Activated CD4-positive, alpha-beta T cell treated with anti-CD3 and anti-CD28 coated beads, Interleukin-2, amount 50 U/mL, for 16 hours (primary cell): ENCODE results near the gene GATAD1.
A peak's percentile ranks its signal among the peaks of the same experiment; 100 is the strongest.
"Not testable (repeated sequence)": the region's sequence is repeated elsewhere in the genome, so short reads cannot be mapped to it uniquely, and the experiment has no call there.

Experiments used
- DNase-seq: peaks from one replicate; pipeline ENCODE4 v3.0.0-alpha.2; 2020

GATAD1 gene, protein sequence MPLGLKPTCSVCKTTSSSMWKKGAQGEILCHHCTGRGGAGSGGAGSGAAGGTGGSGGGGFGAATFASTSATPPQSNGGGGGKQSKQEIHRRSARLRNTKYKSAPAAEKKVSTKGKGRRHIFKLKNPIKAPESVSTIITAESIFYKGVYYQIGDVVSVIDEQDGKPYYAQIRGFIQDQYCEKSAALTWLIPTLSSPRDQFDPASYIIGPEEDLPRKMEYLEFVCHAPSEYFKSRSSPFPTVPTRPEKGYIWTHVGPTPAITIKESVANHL

DNA sequence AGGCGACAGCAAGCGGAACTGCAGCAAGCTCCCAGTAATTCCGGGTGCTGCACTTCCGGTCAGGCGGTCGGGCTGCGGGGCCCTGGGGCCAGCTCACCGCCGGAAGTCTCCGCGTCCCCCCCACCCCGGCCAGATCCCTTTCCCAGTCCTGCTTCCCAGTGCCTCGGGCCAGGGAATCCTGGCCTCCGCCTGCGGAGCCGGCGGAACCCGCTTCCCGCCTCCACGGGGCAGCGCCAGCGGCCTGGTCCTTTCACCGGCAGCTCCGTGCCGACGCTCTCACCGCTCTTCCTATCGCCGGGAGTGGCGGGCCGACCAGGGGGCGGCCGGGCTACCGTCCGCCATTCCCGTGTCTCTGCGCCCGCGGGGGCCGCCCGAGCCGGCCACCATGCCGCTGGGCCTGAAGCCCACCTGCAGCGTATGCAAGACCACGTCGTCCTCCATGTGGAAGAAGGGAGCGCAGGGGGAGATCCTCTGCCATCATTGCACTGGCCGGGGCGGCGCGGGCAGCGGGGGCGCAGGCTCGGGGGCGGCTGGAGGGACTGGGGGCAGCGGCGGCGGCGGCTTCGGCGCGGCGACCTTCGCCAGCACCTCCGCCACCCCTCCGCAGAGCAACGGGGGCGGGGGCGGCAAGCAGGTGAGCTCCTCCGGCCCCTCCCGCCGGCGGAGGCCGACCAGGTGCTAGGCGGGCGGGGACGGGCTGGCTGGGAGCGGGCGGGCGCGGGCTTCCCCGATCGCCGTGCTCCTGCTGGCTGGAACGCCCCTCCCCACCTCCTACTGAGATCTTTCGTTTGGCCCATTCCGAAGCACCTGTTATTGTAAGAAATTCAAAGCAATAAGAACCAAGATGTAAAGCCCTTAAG is at the start of gene GATAD1:
Gene GATAD1 (plus strand): TSS at position 138 of the 860 bp plus-strand sequence. CDS start 248 bp downstream, at position 386.
- peak; percentile 91 for DNase-seq

DNA sequence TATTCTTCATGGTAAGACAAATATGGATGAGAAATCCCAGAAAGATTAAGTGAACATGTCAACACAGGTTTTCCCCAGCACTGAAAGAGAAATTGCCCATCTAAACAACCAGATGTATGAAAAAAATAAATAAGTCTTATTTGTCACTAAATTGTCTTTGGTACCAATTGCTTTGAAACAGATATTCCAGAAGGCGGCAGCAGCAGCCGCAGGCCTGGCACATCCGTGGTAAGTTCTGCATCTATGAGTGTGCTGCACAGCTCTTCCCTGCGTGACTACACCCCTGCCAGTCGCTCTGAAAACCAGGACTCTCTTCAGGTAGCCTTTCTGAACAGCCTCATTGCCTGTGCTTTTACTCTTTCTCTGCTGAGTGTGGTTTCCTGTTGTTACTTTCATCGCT is 49.7 kb upstream of the GATAD1 start:
- DNase-seq, result no peak

DNA sequence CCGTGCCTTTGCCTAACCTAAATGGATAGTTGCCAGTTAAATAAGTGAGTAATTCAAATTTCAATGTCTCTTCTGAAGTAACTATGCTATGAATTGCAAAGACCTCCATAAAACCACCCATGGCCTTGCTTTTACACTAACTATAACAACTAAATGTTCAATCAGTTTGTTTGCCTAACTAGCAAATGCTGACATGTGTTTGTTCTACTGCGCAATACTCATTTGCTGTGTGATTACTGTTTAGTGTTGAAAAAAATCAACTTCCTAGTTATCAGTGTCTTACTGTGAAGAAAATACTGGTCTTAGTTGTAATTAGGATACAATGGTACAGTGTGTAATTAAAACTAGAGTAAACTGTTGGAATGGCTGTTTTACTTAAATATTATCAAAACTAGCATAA is 47.3 kb upstream of the GATAD1 start:
- no peak for DNase-seq

DNA sequence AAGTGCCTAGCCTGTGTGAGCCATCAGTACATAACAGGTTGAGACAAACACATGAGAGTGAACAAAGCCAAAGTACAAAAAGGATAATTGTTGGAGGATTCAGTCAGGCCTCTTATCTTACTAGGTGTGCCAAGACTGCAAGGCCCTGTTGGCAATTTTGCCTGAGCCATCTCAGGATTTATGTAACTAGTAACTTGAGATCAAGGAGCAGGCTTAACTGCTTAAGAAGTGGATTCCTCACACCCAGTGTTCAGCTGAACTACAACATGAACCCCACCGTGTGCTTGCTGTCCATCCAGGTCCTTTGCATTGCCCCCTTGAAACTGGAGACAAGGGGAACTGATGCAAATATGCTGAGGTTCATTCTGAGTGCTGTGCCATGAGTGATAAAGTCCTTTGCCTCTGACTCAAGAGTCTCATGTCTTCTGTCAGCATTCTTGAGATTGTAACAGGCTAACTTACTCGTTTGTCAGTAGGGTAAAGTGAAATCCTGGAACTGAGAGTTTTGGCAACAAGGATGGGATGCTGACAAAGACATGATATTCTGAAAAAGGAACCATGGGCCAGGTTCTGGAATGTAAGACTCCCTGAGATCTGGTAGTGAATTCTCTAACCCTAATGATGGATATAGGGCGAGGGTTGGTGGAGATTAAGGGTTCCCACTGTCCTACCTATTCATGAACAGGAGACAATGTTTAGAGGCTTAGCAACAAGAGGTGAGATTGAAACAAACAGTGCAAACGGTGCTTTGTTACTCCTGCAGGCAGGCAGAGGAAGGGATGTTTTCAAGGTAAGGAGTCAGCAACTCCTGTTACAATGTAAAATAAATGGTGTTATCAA is 44.1 kb upstream of the GATAD1 start:
- DNase-seq, result no peak

DNA sequence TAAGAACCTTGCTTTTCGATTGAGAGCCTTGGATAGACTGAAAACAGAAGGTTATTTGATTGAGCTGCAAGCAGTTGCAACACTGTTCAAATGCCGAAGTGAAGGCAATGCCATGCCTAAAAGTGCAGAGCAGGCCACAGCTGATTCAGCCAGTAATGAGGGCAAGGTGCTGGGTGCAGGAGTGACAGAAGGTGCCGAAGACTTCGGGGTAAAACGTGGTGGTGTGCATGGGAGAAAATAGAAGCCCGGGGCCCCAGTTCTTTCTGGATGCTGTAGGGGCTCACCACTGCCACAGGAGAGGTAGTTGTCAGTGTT is 43.6 kb upstream of the GATAD1 start:
- no peak for DNase-seq

DNA sequence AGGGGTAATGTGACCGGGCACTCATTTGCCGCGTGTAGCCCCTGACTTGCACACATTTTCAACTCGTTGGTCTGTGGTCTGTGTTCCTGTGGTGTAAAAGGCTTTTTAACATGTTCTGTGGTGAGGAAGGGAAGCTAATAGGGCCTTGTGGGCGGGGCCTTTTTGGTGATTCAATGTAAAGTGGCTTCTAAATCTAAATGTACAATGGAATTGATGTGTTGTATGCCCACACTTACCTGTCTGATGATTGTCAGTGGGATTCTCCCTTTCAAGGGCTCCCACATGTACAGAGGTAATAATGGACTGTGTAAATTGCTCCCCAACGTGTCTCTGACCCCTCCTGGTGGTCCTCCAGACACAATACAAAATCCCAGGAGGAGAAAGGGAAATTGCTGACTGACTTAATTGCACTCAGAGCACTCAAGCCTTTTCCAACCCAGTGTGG is 43.1 kb upstream of the GATAD1 start:
- peak; percentile 22 for DNase-seq

DNA sequence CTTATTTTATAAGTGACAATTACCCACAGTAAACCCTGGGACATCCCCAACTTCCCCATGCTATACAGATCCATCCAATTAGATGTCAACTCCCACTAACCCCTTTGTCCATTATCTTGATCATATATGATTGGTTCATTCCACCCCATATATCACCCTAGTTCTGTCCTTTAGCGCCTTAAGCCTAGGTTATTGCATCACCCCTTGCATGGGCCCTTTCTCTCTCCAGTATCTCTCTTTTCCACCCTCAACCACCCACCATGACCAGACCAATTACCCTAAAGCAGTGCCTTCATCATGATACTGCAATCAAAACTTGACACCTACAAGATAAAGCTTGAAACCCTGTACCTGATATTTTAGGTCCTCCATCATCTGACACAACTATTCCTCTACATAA is 37.9 kb upstream of the GATAD1 start:
- DNase-seq, result no peak

DNA sequence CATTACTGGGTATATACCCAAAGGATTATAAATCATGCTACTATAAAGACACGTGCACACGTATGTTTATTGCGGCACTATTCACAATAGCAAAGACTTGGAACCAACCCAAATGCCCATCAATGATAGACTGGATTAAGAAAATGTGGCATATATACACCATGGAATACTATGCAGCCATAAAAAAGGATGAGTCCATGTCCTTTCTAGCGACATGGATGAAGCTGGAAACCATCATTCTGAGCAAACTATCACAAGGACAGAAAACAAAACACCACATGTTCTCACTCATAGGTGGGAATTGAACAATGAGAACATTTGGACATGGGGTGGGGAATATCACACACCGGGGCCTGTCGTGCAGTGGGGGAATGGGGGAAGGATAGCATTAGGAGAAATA is 37.1 kb upstream of the GATAD1 start:
- not testable (repeated sequence) for DNase-seq

DNA sequence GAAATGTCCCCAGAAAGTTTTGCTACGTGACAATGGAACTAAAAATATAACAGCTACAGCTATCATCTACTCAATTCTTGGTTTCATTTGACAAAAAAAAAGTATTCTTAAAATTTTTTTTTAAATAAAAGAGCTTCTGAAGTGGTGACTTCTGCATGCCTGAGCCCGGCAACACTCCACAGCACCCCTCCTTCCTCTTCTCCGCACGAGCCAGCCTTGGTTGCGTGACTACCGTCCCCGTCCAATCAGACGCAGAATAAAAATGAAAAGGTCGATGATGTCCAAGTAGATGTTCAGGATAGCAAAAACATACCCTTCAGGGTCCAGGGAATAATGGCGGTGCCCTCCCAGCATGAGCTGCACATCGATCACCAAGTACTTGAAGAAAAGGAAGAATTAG is 34.5 kb upstream of the GATAD1 start:
- DNase-seq, result no peak

DNA sequence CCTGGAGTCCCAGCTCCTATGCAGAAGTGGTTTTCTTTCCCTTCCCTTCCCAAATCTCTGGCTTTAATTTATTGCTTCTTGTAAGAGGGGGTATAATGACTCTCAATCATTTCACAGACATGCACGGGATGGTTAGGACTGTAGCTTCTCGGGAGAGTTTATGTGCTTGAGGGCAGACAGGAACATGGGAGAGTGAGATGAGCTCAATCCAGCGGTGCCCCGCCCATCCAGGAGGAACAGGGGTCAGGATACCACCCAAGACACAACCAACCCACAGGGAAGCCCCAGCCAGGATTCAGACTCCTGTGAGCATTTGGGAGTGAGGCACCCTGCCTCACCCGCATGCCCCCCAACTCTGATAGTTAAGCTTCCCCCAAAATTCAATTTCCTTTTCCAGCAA is 33.7 kb upstream of the GATAD1 start:
- no peak for DNase-seq

DNA sequence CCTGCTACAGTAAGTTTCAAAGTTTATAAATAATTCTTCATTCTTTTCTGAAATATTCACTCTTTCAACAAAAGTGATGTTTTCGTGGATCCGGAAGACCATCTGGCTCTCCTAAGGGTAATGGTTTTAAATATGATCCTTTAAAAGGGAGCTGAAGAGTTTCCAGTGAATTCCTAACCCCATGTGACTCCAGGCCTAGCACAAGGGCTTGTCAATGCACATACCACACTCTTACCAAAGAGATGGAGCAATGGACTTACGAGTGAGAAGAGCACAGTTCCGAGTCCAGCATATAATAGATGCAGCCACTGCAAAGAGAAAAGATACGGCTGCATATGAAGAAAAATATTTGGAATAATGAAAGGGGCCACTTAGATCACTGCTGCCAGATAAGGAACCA is 32.1 kb upstream of the GATAD1 start:
- no peak for DNase-seq

DNA sequence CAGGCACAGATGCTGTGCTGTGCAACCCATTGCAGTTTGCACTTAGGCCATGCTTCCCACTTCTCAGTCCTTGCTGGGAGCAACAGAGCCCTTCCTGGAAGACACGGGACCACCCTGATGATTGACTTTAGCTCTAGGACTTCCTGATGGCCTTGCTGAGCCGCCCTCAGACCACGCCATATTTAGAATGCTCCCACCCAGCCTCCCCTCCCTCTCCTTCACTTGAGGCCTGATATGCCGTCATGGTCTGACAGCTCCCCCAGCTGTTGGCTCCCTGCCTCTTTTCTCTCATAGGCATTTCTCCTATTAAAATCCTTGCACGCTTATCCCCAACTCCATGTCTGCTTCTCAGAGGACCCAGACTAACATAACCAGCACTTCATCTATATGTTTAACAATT is 29.4 kb upstream of the GATAD1 start:
- no peak for DNase-seq

DNA sequence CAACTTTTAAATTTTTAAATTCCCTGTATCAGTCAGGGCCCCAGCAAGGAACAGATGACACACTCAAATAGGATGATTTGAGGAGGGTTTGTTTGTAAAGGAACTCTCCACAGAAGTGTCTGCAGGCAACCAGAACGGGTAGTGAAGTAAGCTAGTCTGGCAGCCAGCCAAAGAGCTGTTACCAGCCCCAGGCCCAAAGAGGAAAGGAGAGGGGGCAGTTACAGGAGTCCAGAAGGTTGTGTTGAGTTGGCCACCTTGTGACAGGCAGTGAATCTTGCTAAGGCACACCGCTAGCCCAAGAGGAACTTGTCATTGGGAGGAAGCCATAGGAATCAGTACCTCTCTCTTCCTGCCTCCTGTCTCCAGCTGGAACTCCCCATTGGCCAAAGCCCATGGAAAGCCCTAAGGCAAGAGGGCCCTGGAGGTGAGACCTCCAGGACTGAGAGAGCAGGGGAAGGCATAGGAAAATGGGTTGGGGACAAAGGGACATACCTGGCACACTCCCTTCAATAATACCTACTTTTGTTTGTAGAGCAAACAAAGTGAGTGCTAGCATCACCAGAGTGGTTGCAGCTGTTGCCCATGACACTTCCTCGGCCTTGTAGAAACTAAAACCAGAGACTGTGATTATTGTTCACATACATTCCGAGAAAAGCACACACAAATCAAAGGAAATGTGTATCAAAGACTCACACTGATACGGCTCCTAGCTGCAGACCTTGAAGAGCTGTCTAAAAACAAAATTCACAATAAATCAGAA is 25.4 kb upstream of the GATAD1 start:
- no peak for DNase-seq

DNA sequence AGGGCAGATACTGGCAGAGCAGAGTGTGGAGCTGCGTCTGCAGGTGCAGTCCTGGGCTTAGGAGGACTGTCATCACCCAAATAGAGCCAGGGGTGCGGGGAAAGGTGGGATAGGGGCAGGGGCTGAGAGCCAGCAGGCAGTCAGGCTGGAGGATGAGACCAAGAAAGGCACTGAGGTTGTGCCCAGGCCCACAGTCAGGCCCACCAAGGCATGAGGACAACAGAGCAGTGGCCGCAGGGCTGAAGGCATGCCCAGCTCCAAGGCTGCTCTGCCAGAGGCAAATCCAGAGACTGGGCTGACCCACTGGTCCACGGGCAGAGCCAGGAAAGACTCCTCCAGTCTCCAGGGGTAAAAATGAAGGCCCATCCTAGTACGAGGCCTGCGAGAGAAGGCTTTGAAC is 24.4 kb upstream of the GATAD1 start:
- DNase-seq, result no peak

DNA sequence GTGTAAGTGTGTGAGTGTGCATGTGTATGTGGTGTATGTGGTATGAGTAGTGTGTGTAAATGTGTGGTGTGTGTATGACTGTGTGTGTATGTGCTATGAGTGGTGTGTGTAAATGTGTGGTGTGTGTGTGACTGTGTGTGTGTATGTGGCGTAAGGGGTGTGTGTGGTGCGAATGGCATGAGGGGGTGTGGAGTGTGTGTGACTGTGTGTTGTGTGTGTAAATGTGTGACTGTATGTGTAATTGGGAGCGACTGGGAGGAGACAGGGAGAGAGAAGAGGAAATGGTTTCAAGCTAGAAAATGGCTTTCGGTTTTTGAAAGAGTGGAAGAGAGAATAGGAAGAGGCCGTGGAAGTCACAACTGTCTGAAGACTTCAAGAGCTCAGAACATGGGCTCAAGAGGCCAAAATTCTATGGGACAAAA is 23.6 kb upstream of the GATAD1 start:
- peak; percentile 9 for DNase-seq

DNA sequence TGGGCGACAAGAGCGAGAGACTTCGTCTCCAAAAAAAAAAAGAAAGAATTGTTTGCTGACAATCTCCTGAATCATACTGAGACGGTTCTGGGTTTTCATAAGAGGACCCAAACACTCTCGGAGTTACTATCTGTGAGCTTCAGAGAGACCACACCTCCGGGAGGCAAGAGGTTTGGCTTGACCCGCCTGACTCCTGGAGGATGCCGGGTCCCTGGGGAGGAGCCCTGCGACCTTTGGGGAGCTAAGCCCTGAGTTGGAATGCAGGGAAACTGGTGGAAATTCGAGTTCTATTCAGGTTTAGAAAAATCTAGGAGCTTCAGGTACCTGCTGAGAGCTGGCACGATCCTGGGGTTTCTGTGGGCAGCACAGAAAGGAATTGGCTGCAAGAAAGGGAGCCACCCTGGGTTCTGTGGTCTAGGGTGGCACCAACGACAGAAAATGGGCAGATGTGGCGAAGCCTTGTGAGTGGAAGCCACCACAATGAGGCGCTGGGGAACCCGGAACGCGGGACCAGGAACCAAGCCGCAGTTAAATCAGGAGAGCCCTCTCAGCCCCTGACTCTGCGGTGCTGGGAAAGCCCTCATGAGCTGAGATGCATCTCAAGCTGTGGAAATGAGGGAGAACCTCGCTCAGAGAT is 21.9 kb upstream of the GATAD1 start:
- DNase-seq, result peak; percentile 39

DNA sequence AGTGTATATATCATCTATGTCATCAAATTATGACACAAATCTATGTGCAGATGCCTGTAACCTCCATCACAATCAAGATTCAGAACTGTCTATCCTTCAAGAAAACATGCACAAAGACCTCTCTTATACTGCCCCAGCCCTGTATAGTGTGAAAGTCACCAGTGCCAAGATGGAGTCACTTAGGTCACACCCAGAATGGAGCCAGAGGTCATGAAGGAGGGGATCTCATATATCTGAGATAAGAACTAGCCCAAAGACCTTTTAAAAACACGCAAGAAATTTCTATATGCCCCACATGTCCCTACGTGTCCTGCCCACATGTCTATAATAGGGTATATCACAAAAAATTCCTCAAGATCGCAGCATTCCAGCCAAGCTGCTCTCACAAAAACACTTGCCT is 20.1 kb upstream of the GATAD1 start:
- DNase-seq, result no peak

DNA sequence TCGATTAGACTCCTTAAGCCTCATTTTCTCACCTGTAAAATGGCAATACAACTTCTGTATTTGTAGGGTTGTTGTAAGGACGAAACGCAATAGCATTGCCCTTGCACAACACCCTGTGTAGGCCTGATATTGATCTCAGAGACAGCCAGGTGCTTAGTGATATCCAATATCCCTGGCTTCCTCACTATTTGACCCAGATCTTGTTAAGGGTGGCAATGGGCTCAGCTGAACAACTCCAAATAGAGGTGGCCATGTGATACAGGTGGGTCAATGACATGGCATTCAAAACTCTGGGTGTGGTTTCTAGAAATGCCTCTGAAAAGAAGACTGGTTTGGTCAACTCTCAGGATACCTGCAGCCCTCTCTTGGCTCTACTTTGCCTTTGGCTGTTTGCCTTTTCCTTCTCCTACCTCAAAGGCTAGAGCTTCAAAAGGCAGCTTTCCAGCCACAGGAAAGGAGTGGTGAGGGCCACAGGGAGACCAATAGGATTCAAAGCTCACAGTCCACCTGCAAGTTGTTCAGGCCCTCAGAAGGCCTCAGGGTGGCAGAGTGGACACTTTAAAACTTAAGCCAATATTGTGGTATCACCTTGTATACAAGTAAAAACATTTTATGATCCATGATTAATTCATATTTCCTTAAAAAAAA is 14.9 kb upstream of the GATAD1 start:
- DNase-seq, result no peak

DNA sequence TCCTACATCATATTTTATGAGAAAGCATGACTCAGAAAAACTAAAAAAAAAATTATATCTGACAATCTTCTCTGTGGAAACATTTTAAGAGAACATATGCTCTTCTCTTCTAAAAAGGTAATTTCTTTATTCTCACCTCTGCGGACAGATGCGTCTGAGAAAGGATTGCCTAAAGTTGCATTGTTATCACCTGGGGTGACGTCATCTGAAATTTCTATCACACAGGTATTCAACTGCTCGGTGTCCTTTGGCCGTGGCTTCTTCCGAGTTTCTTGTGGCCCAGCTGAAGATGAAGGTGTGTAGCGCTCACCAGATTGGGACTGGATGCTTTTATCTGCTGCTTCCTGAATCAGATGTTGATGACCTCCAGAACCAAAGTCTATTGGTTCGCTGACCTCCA is 14.3 kb upstream of the GATAD1 start:
- DNase-seq, result no peak

DNA sequence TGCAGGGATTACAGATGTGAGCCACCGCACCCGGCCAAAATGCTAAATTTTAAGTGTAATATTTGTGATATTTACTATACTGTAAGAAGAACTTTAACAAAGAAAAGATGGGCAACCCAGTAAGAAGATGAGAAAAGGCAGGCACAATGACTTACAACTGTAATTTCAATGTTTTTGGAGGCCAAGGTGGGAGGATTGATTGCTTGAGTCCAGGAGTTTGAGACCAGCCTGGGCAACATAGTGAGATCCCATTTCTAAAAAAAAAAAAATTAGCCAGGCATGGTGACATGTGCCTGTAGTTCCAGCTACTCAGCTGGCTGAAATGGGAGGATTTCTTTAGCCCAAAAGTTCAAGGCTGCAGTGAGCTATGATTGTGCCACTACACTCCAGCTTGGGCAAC is 11.7 kb upstream of the GATAD1 start:
- DNase-seq, result no peak

DNA sequence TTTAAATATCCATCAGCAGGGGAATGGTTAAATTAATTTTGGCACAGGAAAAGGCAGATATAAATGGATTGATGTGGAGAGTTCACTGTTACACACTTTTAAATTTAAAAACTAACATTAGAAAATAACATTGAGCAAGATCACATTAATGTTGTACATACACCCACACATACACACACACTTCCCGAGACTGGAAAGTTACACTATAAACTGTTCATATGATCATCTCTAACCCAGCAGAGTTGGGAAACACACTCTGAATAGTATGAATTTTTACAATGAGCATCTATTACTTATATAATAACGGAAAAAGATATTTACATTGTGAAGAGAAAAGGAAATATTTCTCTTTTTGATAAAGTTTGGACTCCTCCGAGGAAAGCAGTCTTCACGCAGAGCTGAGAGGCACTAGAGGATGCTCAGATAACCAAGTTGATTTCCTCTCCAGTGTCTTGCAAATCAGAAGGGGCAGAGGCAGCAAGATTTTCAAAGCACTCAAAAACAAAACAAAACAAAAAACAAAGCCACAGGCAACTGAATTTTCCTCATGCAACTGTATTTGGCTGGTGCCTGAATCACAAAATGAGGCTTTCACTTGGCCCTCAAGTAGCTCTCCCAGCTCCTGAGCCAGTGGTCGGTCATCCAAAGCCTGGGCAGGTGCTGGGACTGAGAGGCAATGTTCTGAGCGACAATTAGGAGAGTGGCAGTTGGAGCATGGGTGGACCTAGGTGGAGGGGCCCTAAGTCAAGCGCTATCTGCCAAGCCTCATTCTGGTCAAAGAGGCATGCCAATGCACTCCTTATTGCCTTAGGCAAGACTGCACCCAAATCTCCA is 10.5 kb upstream of the GATAD1 start:
- no peak for DNase-seq
